Measurements from ENCODE around the gene LPP.

- TF ChIP-seq POLR2AphosphoS5 (IDR thresholded peaks at IDR 0.05; ENCODE audit: low read depth, low read length), result no peak
- no peak for TF ChIP-seq POLR2A (IDR thresholded peaks at IDR 0.05; ENCODE audit: low read depth, low read length)
Measured at GRCh38 chr3:188539037-188539436, 385.1 kb downstream of the LPP start.
